HCT116 (cell line): ENCODE results near the gene WDR35.

ENCODE experiments used
- CEBPB ChIP-seq: IDR thresholded peaks from 2 replicates; pipeline ENCODE4 v1.6.1; 2012; ENCODE audit warnings: low read depth
- CTCF ChIP-seq, 3 experiments: fragments of 200-600 bp in 1 of 3; sonication (generic) in 1 of 3; IDR thresholded peaks in 2 of 3; conservative IDR thresholded peaks in 1 of 3; 2 replicates each; pipeline ENCODE4 v1.5.1; 2012 to 2017; ENCODE audit warnings: low read depth in 2 of 3, low read length in 2 of 3, antibody characterized with exemption in 1 of 3, borderline replicate concordance in 1 of 3, control low read depth in 1 of 3, mild to moderate bottlenecking in 1 of 3, mixed read lengths in 1 of 3, mixed run types in 1 of 3, moderate library complexity in 1 of 3; ENCODE audit not compliant: insufficient read depth in 1 of 3
- ELF1 ChIP-seq: IDR thresholded peaks from 2 replicates; pipeline ENCODE4 v1.6.1; 2012; ENCODE audit warnings: low read depth, borderline replicate concordance
- EZH2phosphoT487 ChIP-seq: fragments of 200-600 bp; IDR thresholded peaks from 2 replicates; pipeline ENCODE4 v1.6.1; 2018; ENCODE audit warnings: antibody characterized with exemption, borderline replicate concordance
- JUND ChIP-seq: IDR thresholded peaks from 2 replicates; pipeline ENCODE4 v1.6.1; 2012
- POLR2A ChIP-seq: IDR thresholded peaks from 2 replicates; pipeline ENCODE4 v1.7.0; 2011; ENCODE audit warnings: borderline replicate concordance; ENCODE audit not compliant: insufficient read depth, insufficient read length; ENCODE audit errors: extremely low read depth
- POLR2AphosphoS5 ChIP-seq: IDR thresholded peaks from 2 replicates; pipeline ENCODE4 v1.6.1; 2011; ENCODE audit warnings: mild to moderate bottlenecking, low read depth, low read length, moderate library complexity
- REST ChIP-seq: IDR thresholded peaks from 2 replicates; pipeline ENCODE4 v1.6.1; 2012; ENCODE audit warnings: low read depth
- SP1 ChIP-seq: IDR thresholded peaks from 2 replicates; pipeline ENCODE4 v1.6.1; 2012; ENCODE audit warnings: low read depth
- ZBTB33 ChIP-seq: IDR thresholded peaks from 2 replicates; pipeline ENCODE4 v1.6.1; 2011; ENCODE audit warnings: mild to moderate bottlenecking, low read length, moderate library complexity; ENCODE audit not compliant: insufficient replicate concordance; ENCODE audit errors: extremely low read depth
- ZNF274 ChIP-seq: fragments of 200-500 bp; sonication (Bioruptor generic); IDR thresholded peaks from 2 replicates; pipeline ENCODE4 v1.6.1; 2014; ENCODE audit warnings: mild to moderate bottlenecking, low read depth, low read length, inconsistent platforms

GRCh38 chr2:19947184-19947940, 42.5 kb downstream of the WDR35 start:
- TF ChIP-seq CTCF (IDR thresholded peaks at IDR 0.05 in 2 of 3, conservative IDR thresholded peaks at IDR 0.05 in 1 of 3; ENCODE audit: borderline replicate concordance in 1 of 3, insufficient read depth in 1 of 3, low read depth in 2 of 3, low read length in 2 of 3) (no peak), ZNF274 (no peak), POLR2A (no peak), EZH2phosphoT487 (no peak), SP1 (no peak), POLR2AphosphoS5 (no peak), REST (no peak), JUND (no peak), ZBTB33 (no peak), CEBPB (no peak), ELF1 (no peak)
